GM18502 (cell line): ENCODE data around the gene CCDC191.

Experiments used
- ATAC-seq: cut with Tn5 transposase; IDR thresholded peaks from one replicate; pipeline ENCODE4 v1.9.1; 2021; ENCODE audit warnings: mild to moderate bottlenecking; ENCODE audit not compliant: unreplicated experiment, poor library complexity

Gene CCDC191

DNA sequence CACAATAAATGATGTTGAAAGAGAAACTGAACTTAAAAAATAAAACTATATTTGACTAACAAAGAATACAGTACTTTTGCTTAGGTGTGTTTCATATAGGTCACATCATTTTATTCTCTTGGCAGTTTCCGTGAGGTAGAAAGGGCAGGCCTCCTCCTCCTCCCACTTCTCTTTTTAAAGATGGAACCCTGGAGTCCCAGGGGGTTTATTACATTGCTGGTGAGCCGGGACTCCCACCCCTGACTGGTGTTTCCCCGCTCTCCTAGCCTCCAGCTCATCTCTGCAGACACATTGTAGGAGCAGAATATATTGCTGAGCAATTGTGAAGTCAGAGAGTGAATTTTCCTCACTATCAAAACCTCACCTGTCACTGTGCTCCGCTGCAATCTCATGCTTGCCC lies 78.5 kb downstream of the CCDC191 start:
- no peak for ATAC-seq

DNA sequence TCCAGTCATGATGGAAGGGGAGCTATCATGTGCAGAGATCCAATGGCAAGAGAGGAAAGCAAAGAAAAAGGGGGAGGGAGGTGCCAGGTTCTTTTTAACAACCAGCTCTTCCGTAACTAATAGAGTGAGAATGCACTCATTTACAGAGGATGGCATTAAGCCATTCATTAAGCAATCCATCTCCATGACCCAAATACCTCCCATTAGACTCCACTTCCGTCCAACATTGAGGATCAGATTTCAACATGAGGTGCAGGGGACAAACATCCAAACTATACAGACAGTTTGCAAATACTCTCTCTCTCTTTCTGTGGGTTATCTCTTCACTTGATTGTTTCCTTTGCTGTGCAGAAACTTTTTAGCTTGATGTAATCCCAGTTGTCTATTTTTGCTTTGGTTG lies 87.3 kb downstream of the CCDC191 start:
- ATAC-seq: no peak

DNA sequence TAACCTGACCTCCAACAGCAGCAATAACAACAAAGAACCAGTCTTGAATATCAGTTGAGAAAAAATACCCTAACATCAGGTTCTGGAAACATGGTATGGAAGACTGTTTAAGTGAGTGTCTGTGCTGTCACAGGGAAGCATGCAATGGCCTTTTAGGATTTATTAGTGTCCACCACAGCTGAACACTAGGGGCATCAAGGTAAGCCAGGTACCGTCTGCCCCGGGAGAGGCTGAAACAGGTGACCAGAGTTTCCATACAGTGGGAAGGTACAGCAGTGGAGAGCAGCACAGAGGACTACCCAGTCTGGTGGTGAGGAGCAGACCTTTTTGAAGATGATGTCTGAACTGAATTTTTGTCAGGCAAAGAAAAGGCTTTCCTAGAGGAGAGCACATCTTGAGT lies 90.2 kb downstream of the CCDC191 start:
- ATAC-seq: no peak

DNA sequence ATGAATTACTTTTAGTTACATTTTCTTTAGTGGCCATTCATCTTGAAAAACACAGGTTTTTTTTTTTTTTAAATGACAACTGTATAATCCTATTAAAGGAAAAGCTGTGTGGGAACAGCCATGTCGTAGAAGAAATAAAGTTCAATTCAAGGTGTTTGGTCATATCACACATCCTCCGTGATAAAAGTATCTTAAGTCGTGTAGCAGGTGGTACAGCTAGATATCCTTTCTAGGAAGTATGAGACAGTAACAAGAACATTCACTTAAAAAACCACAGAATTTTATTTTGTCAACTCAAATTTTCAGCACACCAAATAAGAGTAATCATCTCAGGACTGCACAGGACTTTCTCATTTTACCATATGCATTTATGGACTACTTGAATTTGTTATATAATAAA lies 92.4 kb downstream of the CCDC191 start:
- ATAC-seq: no peak

DNA sequence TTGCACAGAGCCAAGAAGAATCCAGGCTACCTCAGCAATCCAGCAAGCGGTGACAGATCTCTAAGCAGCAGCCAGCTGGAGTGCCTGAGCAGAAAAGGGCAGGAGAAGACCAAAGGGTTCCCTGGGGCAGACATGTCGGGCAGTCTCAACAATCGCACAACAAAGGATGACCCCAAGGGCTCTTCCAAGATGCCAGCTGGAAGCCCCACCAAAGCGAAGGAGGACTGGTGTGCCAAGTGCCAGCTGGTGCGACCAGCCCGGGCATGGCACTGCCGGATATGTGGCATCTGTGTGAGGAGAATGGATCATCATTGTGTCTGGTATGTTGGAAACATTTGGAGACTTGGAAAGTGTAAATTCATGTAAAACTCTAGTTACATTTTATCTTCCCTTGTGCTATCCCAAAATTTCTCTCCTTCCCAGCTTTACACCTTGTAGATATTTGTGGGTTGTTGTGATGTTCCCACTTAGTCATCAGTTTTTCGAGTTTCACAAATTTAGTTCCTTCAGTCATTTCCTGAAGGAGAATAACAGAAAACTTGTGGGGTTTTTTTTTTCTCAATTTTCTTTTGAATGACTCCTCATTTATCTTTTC lies 102.1 kb downstream of the CCDC191 start:
- ATAC-seq: no peak

DNA sequence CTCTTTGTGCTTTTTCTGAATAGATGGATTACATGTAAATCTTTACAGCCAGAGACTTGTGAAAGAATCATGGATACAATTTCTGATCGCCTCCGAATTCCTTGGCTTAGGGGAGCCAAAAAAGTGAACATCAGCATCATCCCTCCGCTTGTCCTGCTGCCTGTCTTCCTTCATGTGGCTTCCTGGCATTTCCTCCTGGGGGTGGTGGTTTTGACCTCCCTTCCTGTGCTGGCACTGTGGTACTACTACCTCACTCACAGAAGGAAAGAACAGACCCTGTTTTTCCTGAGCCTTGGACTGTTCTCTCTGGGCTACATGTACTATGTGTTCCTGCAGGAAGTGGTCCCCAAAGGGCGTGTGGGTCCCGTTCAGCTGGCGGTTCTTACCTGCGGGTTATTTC lies 102.6 kb downstream of the CCDC191 start:
- no peak for ATAC-seq

DNA sequence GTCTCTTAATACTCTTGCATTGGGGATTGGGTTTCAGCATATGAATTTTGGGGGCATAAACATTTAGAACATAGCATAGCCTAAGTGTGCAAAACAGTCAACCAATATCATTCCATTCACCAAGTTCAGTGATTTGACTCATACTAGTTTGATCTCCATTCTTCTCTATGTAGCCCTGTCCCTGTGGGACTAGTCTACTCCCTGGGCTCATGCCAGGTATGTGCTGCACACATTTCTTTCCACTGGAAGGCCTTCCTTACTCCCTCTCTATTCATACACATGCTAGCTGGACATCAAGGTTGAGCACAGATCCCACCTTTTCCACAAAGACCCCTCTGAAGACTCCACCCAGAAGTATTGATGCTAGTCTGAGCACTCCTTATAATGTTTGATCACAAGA lies 103.4 kb downstream of the CCDC191 start:
- ATAC-seq: no peak

DNA sequence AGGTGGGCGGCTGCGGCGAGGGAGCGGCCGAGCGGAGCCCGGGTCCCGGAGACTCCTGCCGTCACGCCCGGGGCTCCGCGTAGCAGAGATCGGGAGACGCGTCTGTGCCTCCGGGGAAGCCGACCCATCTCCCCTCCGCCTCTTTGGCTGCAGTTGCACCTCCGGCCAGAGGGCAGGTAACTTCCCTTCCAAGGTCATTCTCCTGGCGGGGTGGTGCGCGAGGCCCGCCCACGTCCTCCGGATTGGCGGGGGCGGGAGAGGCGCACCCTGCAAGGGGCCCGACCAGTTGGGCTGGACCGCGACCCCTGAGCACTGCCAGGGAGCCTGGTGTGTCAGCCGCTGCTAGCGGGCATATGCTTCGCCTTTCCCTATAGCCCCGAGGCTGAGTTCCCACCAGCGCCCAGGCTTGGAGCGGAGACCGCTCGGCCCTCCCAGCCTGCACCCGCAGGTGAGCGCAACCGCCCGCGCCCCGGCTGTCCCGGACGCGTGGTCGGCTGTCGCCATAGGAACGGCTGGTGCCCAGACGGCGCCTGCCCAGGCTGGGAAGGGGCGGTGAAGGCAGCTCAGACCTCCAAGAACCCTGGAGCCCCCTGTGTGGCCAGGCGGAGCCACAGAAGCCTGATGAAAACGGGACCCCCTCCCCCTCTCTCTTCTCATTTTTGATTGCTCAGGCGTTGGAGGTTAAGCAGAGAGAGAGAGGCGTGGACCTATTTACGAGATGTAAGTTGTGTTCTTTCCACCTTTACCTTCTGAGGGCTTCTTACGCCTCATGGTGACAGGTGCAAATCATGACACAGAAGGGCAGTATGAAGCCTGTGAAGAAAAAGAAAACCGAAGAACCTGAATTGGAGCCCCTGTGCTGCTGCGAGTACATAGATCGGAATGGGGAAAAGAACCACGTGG lies 108.1 kb downstream of the CCDC191 start:
- ATAC-seq: peak; percentile 48

DNA sequence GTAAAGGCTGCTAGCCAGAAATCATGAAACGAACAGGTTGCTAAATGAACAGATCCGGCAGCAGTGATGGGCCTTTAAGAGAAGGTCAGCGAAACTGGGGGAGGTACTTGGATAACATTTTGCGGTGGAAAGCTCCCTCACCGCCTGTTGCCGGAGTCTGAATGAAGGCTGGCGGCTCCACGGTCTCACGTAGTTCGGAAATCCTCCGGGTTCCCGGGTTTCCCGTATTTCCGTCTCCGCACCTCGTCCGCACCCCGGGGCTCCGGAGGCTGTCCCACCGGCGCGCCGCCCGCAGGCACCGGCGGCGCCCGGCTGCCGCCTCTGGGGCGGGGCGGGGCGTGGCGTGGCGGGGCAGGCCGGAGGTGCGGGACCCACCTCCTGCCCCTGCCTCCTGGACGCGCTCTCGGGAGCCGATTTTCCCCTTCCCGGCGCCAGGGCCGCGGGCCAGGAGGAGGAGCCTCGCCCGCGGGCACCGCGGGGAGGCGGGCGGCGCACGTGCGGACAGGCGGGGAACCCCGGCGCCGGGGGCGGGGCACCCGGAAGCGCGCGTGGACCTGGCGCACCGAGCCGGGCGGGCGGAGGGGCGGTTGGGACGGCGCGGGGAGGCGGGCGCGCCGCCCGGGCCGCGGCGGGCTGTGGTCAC lies 108.8 kb downstream of the CCDC191 start, which contains the start of gene ZDHHC23:
Gene ZDHHC23 (plus strand): TSS at position 642 of the 643 bp plus-strand sequence. CDS start 790 bp downstream, outside the sequence.
- peak; percentile 85 for ATAC-seq

DNA sequence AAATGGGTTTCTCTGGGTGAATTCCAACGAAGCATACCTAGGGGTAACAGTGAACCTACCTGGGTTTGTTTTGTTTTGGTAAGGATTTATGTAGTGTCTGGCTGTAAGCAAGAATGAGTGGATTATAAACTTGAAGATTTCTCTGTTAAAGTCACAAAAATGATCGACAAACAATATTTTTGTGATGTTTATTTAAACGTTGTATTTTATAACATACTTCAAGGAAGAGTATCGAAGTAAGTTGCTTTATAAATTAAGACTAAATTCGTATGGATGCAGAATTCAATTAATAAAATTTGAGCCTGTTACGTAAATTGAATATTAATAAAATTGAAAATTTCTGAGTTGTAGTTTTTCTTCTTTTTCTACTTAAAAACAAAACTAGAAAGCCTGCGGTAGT lies 109.5 kb downstream of the CCDC191 start:
- ATAC-seq: no peak

DNA sequence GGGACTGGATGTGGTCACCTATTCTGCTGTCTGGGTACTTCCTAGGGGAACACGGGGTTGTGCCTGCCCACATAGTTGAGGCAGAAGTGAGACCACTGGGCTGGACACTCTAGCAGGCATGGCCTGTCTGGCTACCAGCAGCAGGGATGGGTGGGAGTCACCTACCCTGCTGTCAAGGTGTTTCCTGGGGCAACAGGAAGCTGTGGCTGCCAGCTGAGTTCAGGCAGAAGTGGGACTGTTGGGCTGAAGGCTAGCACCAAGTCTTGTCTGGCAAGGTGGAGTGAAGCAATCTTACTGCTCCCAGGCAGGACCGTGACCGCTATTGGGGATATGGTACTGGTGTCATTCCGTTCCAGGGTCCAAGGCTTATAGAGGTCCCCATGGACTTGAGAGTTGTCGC lies 128.8 kb downstream of the CCDC191 start:
- no peak for ATAC-seq

DNA sequence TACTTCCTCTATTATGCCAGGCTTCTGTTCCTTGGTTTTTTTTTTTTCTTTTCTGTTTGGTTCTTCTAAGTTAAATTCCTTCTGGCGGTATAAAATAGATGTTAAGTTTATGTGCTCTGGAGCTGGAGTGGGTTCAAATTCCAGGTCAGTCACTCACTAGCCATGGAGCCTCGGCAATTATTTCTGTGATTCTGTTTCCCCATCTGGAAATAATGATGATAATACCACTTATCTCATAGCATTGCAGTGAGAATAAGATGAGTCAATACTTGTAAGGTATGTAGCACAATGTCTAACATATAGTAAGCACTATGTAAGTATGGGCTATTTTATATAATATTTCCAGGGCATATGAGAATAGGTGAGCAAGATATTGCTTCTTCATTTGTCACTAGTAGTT lies 141.7 kb downstream of the CCDC191 start:
- ATAC-seq: no peak
